Measurements from ENCODE around the gene ZCCHC10. TPM values are rescaled to one million over a fixed set of nuclear protein-coding genes. Genes with fewer than 3 reads are reported as not detected.
A peak's percentile ranks its signal among the peaks of the same experiment; 100 is the strongest.
"Not testable (repeated sequence)": the region's sequence is repeated elsewhere in the genome, so short reads cannot be mapped to it uniquely, and the experiment has no call there.

ZCCHC10 gene
- total RNA-seq, 1 experiment from 2014 or later, result 32.5 TPM

DNA sequence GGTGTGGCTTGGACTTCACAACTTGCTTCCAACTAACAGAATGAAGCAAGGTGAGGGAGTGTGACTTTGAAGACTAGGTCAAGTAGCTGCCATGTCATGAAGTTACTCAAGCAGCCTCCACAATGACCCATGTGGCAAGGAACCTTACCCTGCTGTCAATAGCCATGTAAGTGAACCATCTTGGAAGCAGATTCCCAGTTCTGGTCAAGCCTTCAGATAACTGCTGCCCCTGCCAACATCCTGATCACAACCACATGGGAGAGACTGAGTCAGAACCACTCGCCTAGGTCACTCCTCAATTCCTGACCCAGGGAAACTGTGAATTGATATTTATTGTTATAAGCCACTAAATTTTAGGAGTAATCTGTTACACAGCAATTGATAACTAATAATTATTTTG lies 10.9 kb downstream of the ZCCHC10 start:
- no peak overlapping the region for H3K4me3 ChIP-seq
- peaks cover 2% of the 10 kb centered on the region; the same call in 1 of the 2 replicates for H3K9me3 ChIP-seq
- no peaks in the 10 kb centered on the region for H3K27me3 ChIP-seq
- H3K36me3 ChIP-seq, result peaks cover 23% of the 10 kb centered on the region
- no peak for DNase-seq

DNA sequence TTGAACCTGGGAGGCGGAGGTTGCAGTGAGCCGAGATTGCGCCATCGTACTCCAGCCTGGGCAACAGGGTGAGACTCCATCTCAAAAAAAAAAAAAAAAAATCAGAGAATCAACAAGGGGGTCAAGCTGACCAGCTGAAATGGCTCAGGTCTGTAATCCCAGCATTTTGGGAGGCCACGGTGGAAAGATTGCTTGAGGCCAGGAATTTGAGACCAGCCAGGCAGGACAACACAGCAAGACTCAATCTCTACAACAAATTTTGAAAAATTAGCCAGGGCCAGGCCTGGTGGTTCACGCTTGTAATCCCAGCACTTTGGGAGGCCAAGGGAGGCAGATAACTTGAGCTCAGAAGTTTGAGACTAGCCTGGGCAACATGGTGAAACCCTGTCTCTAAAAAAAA lies 17.9 kb downstream of the ZCCHC10 start:
- H3K36me3 ChIP-seq, result peaks cover 37% of the 10 kb centered on the region
- not testable (repeated sequence) for H3K27me3 ChIP-seq, H3K9me3 ChIP-seq, H3K4me3 ChIP-seq, DNase-seq

DNA sequence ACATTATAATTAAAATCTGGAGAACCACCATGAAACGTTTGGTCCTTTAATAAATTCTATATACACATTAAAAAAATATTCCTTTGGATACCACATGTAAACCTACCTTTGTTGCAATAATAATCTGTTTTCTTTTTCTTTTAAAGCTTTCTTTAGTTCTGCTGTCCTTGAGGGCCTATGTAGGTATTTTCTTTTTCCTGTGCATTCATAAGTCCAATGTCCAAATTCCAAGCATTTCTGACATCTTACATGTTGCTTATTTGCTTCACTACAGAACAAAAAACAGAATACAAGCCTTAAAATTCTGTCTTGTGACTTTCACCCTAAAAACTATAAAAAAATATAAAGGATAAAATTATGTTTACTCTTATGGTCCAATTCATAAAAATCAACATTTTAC lies 19.7 kb downstream of the ZCCHC10 start:
- H3K9me3 ChIP-seq, result no peaks in the 10 kb centered on the region
- no peak overlapping the region for H3K4me3 ChIP-seq
- H3K27me3 ChIP-seq, result no peaks in the 10 kb centered on the region
- no peak for DNase-seq
- peaks cover 40% of the 10 kb centered on the region for H3K36me3 ChIP-seq

DNA sequence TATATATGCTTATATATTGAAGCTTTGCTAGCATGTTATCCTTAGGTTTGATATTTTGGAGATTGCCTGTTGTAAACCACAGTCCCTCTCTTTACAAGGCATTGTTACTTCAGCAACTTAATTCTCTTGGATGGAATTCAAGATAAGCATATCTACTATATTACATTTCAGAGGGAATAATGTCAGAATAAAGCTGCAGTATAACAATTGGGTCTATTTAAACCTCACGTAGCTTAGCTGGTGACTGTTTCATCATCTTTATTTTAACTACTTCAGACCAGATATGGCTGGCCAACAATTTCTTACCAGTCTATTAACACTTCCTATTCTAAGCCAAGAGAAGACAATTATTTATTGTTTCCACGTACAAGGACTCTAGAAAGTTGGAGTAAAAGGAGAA lies 27.1 kb downstream of the ZCCHC10 start:
- H3K36me3 ChIP-seq, result peaks cover 23% of the 10 kb centered on the region

DNA sequence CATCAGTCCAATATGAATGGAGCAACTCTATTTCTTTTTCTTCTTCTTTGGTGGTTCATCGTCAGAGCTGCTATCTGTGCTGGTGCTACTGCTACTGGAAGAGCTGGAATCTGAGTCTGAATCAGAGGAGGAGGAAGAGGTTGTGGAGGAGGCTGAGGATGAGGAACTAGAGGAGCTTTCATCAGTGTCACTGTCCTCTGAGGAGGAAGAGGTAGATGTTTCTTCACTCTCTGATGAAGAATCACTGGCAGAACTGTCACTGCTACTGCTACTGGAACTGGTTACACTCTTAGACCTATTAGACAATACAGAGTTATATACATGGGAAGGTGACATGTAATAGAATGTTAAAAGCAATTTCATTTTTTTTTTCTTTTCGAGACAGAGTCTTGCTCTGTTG lies 27.8 kb downstream of the ZCCHC10 start:
- peaks cover 18% of the 10 kb centered on the region for H3K36me3 ChIP-seq
- no peak overlapping the region for H3K4me3 ChIP-seq
- H3K9me3 ChIP-seq, result no peaks in the 10 kb centered on the region
- H3K27me3 ChIP-seq, result no peaks in the 10 kb centered on the region
- no peak for DNase-seq

More for the DNA sequence above, 27.1 kb downstream of the ZCCHC10 start:
- no peak for DNase-seq
- Histone ChIP-seq H3K9me3 (no peaks in the 10 kb centered on the region), H3K4me3 (no peak overlapping the region), H3K27me3 (no peaks in the 10 kb centered on the region)

DNA sequence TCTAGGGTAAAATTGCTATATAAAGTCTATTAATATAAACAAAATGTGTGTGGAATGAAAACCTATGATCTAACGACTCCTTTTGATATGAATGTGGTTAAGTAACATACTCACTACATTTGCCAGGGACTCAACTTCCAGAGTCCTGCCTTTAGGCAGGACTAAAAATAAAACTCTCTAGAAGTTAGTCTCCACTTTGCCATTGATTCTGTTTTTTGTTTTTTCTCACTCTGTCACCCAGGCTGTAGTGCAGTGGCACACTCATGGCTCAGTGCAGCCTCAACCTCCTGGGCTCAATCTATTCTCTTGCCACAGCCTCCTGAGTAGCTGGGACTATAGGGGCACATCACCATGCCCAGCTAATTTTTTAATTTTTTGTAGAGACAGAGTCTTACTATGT lies 30.0 kb downstream of the ZCCHC10 start:
- H3K9me3 ChIP-seq, result no peaks in the 10 kb centered on the region
- no peak for DNase-seq
- no peaks in the 10 kb centered on the region for H3K27me3 ChIP-seq
- H3K4me3 ChIP-seq, result no peak overlapping the region
- H3K36me3 ChIP-seq, result peaks cover 12% of the 10 kb centered on the region

DNA sequence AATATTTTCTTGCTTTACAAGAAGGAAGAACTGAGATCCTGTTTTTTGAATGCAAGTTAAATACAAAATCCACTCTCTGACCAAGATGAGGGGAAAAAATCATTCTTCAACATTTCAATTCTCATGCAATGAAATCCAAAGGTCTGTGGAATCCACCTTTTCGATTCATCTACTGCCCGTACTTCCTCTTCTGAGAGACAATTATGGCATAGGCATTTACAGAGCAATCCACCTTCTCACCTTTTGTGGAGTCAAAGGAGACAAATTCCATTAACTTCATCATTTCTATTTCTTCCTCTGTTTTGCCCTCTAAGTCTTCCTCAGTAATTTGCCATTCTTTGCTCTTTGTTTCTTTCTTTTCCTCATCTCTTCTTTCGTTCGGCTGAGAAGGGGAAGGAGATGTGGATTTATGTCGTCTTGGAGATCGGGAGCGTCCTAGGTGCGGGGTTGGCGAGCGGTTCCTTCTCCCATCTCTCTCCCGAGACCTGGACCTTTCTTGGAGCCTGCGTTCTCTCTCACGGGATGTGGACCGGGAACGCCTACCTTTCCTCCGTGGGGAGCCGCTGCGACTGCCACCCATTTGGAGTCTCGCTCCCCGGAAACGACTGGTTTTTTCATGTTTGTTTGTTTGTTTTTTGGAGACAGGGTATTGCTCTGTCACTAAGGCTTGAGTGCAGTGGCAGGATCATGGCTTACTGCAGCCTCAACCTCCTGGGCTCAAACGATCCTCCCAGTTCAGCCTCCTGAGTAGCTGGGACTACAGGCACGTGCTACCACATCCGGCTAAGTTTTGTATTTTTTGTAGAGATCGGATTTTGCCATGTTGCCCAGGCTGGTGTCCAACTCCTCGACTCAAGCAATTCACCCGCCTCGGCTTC lies 38.6 kb downstream of the ZCCHC10 start:
- Histone ChIP-seq H3K9me3 (no peaks in the 10 kb centered on the region), H3K27me3 (no peaks in the 10 kb centered on the region), H3K4me3 (peak overlapping the region; percentile 33), H3K36me3 (no peaks in the 10 kb centered on the region)
- no peak for DNase-seq

DNA sequence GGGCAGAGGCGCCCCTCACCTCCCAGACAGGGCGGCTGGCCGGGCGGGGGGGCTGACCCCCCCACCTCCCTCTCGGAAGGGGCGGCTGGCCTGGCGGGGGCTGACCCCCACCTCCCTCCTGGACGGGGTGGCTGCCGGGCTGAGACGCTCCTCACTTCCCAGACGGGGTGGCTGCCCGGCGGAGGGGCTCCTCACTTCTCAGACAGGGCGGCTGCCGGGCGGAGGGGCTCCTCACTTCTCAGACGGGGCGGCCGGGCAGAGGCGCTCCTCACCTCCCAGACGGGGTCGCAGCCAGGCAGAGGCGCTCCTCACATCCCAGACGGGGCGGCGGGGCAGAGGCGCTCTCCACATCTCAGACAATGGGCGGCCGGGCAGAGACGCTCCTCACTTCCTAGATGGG lies 43.4 kb downstream of the ZCCHC10 start:
- H3K27me3 ChIP-seq, H3K4me3 ChIP-seq, H3K36me3 ChIP-seq, DNase-seq: not testable (repeated sequence)
- peaks cover 15% of the 10 kb centered on the region for H3K9me3 ChIP-seq

DNA sequence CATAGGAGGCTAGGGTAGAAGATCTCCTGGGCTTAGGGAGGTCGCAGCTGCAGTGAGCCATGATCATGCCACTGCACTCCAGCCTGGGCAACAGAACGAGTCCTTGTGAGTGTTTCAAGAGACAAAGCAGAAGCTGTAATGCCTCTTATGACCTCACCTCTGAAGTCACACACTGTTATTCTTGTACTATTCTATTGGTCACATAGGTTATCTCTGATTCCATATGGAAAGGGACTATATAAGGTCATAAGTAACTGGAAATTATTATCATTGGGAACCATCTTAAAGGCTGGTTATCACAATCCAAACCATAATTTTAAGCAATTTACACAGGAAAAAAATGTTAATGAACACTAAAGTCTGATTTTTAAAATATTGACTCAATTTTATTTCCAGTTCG lies 45.1 kb downstream of the ZCCHC10 start:
- no peak for DNase-seq
- Histone ChIP-seq H3K36me3 (no peaks in the 10 kb centered on the region), H3K27me3 (no peaks in the 10 kb centered on the region), H3K9me3 (peaks cover 20% of the 10 kb centered on the region), H3K4me3 (no peak overlapping the region)

DNA sequence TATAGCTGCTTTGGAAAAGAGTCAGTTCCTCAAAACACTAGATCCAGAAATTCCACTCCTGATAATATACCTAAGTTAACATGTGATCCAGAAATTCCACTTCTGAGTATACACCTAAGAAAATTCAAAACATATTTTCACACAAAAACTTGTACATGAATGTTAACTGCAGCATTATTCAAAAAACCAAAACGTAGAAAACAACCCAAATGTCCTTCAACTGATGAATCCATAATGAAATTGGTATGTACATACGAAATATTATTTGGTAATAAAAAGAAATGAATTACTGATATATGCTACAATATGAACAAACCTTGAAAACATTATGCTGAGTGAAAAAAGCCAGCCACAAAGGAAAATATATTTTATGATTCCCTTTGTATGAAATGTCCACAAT lies 46.4 kb downstream of the ZCCHC10 start:
- H3K9me3 ChIP-seq, result peaks cover 23% of the 10 kb centered on the region
- H3K4me3 ChIP-seq, result no peak overlapping the region
- DNase-seq, result no peak
- no peaks in the 10 kb centered on the region for H3K36me3 ChIP-seq
- H3K27me3 ChIP-seq, result no peaks in the 10 kb centered on the region

DNA sequence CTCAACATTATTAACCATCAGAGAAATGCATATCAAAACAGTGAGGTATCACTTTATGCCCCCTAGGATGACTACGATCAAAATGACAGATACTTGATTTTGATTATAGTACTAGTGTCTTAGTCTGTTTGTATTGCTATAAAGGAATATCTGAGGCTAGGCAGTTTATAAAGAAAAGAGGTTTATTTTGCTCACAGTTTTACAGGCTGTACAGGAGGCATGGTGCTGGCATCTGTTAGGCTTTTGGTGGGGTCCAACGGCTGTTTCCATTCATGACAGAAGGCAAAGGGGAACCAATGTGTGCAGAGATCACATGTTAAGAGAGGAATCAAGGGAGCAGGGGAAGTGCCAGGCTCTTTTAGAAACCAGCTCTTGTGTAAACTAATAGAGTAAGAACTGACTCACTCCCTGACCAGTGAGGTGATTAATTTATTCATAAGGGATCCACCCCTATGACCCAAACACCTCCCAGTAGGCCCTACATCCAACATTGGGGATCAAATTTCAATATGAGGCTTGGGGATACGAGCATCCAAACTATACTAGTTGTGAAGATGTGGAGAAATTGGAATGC lies 46.9 kb downstream of the ZCCHC10 start:
- peaks cover 23% of the 10 kb centered on the region for H3K9me3 ChIP-seq
- no peaks in the 10 kb centered on the region for H3K27me3 ChIP-seq
- H3K36me3 ChIP-seq, result no peaks in the 10 kb centered on the region
- no peak for DNase-seq
- H3K4me3 ChIP-seq, result no peak overlapping the region

DNA sequence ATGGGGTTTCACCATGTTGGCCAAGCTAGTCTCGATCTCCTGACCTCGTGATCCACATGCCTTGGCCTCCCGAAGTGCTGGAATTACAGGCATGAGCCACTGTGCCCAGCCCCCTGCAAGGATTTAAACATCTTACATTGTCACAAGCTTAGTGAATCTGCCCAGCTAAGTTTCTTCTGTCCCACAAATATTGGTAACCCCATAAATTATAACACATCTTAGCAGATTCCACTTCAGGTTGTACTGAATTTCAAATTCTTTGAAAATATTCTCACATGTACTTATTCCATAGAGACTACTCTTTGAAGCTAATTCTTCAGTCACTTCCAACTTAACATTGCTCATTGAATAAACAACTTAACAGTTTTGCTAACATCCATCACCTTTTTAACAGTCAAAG lies 49.5 kb downstream of the ZCCHC10 start:
- H3K36me3 ChIP-seq, result no peaks in the 10 kb centered on the region
- DNase-seq, result no peak
- H3K9me3 ChIP-seq, result peaks cover 23% of the 10 kb centered on the region
- H3K4me3 ChIP-seq, result no peak overlapping the region
- H3K27me3 ChIP-seq, result no peaks in the 10 kb centered on the region

DNA sequence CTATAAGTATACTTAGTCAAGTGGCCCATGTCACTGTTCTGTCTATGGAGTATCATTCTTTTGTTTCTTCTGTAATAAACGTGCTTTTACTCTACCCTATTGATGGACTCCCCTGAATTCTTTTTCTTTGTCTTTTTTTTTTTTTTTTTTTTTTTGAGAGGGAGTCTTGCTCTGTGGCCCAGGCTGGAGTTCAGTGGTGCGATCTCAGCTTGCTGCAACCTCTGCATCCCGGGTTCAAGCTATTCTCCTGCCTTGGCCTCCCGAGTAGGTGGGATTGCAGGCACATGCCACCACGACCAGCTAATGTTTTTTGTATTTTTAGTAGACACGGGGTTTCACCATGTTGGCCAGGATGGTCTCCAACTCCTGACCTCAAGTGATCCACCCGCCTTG lies 53.9 kb downstream of the ZCCHC10 start:
- not testable (repeated sequence) for H3K4me3 ChIP-seq, H3K36me3 ChIP-seq, DNase-seq, H3K9me3 ChIP-seq, H3K27me3 ChIP-seq

DNA sequence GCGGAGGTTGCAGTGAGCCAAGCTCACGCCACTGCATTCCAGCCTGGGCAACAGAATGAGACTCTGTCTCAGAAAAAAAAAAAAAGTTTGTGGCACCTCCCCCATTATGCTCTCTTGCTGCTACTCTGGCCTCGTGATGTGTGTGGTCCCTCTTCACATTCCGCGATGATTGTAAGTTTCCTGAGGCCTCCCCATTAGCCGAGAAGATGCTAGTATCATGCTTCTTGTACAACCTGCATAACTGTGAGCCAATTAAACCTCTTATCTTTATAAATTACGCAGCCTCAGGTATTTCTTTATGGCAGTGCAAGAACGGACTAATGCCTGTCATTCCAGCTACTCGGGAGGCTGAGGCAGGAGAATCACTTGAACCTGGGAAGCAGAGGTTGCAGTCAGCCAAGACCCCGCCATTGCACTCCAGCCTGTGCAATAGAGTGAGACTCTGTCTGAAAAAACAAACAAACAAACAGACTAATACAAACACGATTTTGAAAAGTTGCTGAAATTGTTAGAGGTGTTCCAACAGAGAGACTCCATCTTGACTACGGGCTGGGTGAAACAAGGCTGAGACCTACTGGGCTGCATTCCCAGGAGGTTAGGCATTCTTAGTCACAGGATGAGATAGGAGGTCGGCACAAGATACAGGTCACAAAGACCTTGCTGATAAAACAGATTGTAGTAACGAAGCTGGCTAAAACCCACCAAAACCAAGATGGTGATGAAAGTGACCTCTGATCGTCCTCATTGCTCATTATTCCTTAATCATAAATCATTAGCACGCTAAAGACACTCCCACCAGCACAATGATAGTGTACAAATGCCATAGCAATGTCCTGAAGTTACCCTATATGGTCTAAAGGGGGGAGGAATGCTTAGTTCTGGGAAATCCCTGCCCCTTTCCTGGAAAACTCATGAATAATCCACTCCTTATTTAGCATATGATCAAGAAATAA lies 54.6 kb downstream of the ZCCHC10 start:
- H3K9me3 ChIP-seq, result peaks cover 4% of the 10 kb centered on the region; the same call in 1 of the 2 replicates
- no peak for DNase-seq

DNA sequence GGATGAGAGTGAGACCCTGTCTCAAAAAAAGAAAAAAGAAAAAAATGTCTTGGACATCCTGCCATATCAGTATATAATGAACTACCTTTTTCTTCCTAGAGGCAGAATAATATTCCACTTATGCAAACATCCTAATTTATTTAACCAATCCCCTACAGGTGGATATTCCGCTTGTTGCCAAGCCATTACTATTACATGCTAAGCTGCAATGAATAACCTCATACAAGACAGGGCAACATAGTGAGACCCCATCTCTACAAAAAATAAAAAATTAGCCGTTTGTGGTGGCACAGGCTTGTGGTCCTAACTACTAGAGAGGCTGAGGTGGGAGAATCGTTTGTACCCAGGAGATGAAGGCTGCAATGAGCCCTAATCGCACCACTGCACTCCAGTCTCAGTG lies 61.2 kb downstream of the ZCCHC10 start:
- Histone ChIP-seq H3K4me3 (no peak overlapping the region), H3K27me3 (no peaks in the 10 kb centered on the region), H3K36me3 (peaks cover 18% of the 10 kb centered on the region), H3K9me3 (no peaks in the 10 kb centered on the region)
- DNase-seq, result no peak

More for the DNA sequence above, 54.6 kb downstream of the ZCCHC10 start:
- Histone ChIP-seq H3K36me3 (no peaks in the 10 kb centered on the region), H3K4me3 (no peak overlapping the region), H3K27me3 (no peaks in the 10 kb centered on the region)

DNA sequence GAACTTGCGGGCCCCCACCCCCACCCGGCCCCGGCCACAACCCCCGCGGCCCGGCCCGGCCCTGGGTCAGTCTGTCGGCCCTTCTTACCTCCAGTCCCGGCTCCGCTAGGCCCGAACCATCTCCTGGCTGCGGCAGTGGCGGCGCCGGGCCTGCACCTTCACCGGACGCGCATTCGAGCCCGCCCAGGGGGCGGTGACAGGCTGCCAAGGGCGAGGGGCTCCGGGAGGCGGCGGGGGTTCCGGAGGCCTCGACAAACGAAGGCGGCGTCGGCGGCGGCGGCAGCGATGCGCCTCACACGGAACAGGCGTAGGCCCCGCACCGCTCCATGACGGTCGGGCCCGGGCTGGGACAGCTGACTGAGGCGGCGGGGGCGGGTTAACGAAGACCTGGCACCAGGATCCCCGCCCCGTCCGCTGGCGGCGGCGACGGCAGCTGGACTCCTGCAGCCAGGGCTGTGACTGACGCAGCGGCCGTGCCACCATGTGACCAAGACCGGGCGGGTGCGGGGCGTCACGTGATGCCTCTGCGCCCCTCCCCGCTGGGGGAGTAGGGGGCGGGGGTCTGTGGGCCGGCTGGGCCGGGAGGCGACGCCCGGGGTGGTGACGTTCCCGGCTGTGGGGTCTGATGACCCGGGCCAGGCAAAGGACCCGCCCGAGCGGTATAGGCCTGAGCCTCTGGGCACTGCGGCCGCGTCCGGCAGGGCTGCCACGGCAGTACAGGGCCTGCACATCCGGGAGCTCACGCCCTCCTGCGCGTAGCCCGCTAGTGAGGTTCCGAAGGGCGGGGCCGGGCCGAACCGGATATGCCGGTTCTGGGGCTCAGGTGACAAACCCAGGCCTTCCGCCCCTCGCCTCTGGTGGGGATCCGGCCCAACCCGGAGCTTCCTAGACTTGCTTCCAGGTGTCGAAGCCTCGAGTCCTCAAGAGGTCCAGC lies 62.9 kb downstream of the ZCCHC10 start, which contains the start of gene AFF4:
TSS of gene AFF4 (minus strand) at position 464 of the 934 bp plus-strand sequence. CDS start 26,445 bp downstream, outside the sequence.
- DNase-seq, result peak; percentile 99
- Histone ChIP-seq H3K27me3 (no peaks in the 10 kb centered on the region), H3K36me3 (peaks cover 26% of the 10 kb centered on the region), H3K9me3 (no peaks in the 10 kb centered on the region), H3K4me3 (peak within 1 kb of the TSS; percentile 81)

Measured in MG63 (cell line).